ENCODE measurements around the gene TEX38.
"Not testable (repeated sequence)": the region's sequence is repeated elsewhere in the genome, so short reads cannot be mapped to it uniquely, and the experiment has no call there.

Gene TEX38

GRCh38 chr1:46654012-46654411 is 17.6 kb upstream of the TEX38 start:
- WGBS, 2 experiments, result 96 to 100% methylated on average over 1 of the region's 1 CpG
- no peaks in the 10 kb centered on the region for H3K27me3 ChIP-seq (ENCODE audit: control insufficient read depth, insufficient read depth, low read length, poor library complexity, severe bottlenecking)
- H3K9me3 ChIP-seq (ENCODE audit: control insufficient read depth, low read length), result no peaks in the 10 kb centered on the region
- no peaks in the 10 kb centered on the region for H3K4me1 ChIP-seq (ENCODE audit: control insufficient read depth, insufficient read depth, low read length)
- H3K4me3 ChIP-seq (ENCODE audit: insufficient read depth, low read depth, low read length), result no peak overlapping the region
- peaks cover 29% of the 10 kb centered on the region for H3K36me3 ChIP-seq (ENCODE audit: control insufficient read depth, insufficient read depth, low read length)
- H3K27ac ChIP-seq (ENCODE audit: insufficient read depth, low read depth, low read length, poor library complexity, severe bottlenecking), result no peak overlapping the region

- not testable (repeated sequence) for H3K27ac ChIP-seq (ENCODE audit: insufficient read depth, low read depth, low read length, poor library complexity, severe bottlenecking); H3K9me3 ChIP-seq (ENCODE audit: control insufficient read depth, low read length); H3K4me1 ChIP-seq (ENCODE audit: control insufficient read depth, insufficient read depth, low read length); H3K4me3 ChIP-seq (ENCODE audit: insufficient read depth, low read depth, low read length); H3K27me3 ChIP-seq (ENCODE audit: control insufficient read depth, insufficient read depth, low read length, poor library complexity, severe bottlenecking)
- peaks cover 24% of the 10 kb centered on the region for H3K36me3 ChIP-seq (ENCODE audit: control insufficient read depth, insufficient read depth, low read length)
- WGBS, 2 experiments, result 100% methylated on average over 1 to 2 of the region's 2 CpGs
Measured at GRCh38 chr1:46654698-46655097, 17.0 kb upstream of the TEX38 start.

- Histone ChIP-seq H3K36me3 (ENCODE audit: control insufficient read depth, insufficient read depth, low read length) (peaks cover 19% of the 10 kb centered on the region), H3K4me1 (ENCODE audit: control insufficient read depth, insufficient read depth, low read length) (no peaks in the 10 kb centered on the region), H3K27me3 (ENCODE audit: control insufficient read depth, insufficient read depth, low read length, poor library complexity, severe bottlenecking) (no peaks in the 10 kb centered on the region), H3K27ac (ENCODE audit: insufficient read depth, low read depth, low read length, poor library complexity, severe bottlenecking) (no peak overlapping the region), H3K4me3 (ENCODE audit: insufficient read depth, low read depth, low read length) (no peak overlapping the region), H3K9me3 (ENCODE audit: control insufficient read depth, low read length) (no peaks in the 10 kb centered on the region)
Measured at GRCh38 chr1:46655848-46656247, 15.8 kb upstream of the TEX38 start.

GRCh38 chr1:46656643-46657042 is 15.0 kb upstream of the TEX38 start:
- peaks cover 19% of the 10 kb centered on the region for H3K36me3 ChIP-seq (ENCODE audit: control insufficient read depth, insufficient read depth, low read length)
- H3K4me3 ChIP-seq (ENCODE audit: insufficient read depth, low read depth, low read length), result no peak overlapping the region
- H3K27me3 ChIP-seq (ENCODE audit: control insufficient read depth, insufficient read depth, low read length, poor library complexity, severe bottlenecking), result no peaks in the 10 kb centered on the region
- H3K9me3 ChIP-seq (ENCODE audit: control insufficient read depth, low read length), result no peaks in the 10 kb centered on the region
- WGBS, 2 experiments, result 100% methylated on average over 2 of the region's 2 CpGs
- H3K27ac ChIP-seq (ENCODE audit: insufficient read depth, low read depth, low read length, poor library complexity, severe bottlenecking), result no peak overlapping the region
- H3K4me1 ChIP-seq (ENCODE audit: control insufficient read depth, insufficient read depth, low read length), result no peaks in the 10 kb centered on the region

- WGBS, 2 experiments, result 92 to 100% methylated on average over 1 of the region's 1 CpG
- Histone ChIP-seq H3K4me1 (ENCODE audit: control insufficient read depth, insufficient read depth, low read length) (no peaks in the 10 kb centered on the region), H3K9me3 (ENCODE audit: control insufficient read depth, low read length) (no peaks in the 10 kb centered on the region), H3K36me3 (ENCODE audit: control insufficient read depth, insufficient read depth, low read length) (peaks cover 19% of the 10 kb centered on the region), H3K4me3 (ENCODE audit: insufficient read depth, low read depth, low read length) (no peak overlapping the region), H3K27me3 (ENCODE audit: control insufficient read depth, insufficient read depth, low read length, poor library complexity, severe bottlenecking) (no peaks in the 10 kb centered on the region), H3K27ac (ENCODE audit: insufficient read depth, low read depth, low read length, poor library complexity, severe bottlenecking) (no peak overlapping the region)
Measured at GRCh38 chr1:46657775-46658174, 13.9 kb upstream of the TEX38 start.

GRCh38 chr1:46659307-46659870 is 12.3 kb upstream of the TEX38 start:
- no peaks in the 10 kb centered on the region for H3K27me3 ChIP-seq (ENCODE audit: control insufficient read depth, insufficient read depth, low read length, poor library complexity, severe bottlenecking)
- peaks cover 27% of the 10 kb centered on the region for H3K36me3 ChIP-seq (ENCODE audit: control insufficient read depth, insufficient read depth, low read length)
- H3K9me3 ChIP-seq (ENCODE audit: control insufficient read depth, low read length), result no peaks in the 10 kb centered on the region
- H3K27ac ChIP-seq (ENCODE audit: insufficient read depth, low read depth, low read length, poor library complexity, severe bottlenecking), result no peak overlapping the region
- no peaks in the 10 kb centered on the region for H3K4me1 ChIP-seq (ENCODE audit: control insufficient read depth, insufficient read depth, low read length)
- WGBS, 2 experiments, result 87 to 98% methylated on average over 2 of the region's 2 CpGs
- H3K4me3 ChIP-seq (ENCODE audit: insufficient read depth, low read depth, low read length), result no peak overlapping the region

- not testable (repeated sequence) for H3K27me3 ChIP-seq (ENCODE audit: control insufficient read depth, insufficient read depth, low read length, poor library complexity, severe bottlenecking); H3K9me3 ChIP-seq (ENCODE audit: control insufficient read depth, low read length); H3K27ac ChIP-seq (ENCODE audit: insufficient read depth, low read depth, low read length, poor library complexity, severe bottlenecking); H3K4me3 ChIP-seq (ENCODE audit: insufficient read depth, low read depth, low read length); H3K4me1 ChIP-seq (ENCODE audit: control insufficient read depth, insufficient read depth, low read length)
- H3K36me3 ChIP-seq (ENCODE audit: control insufficient read depth, insufficient read depth, low read length), result peaks cover 23% of the 10 kb centered on the region
- 97% methylated on average over 4 to 5 of the region's 5 CpGs for WGBS, 2 experiments
Measured at GRCh38 chr1:46660116-46660515, 11.5 kb upstream of the TEX38 start.

GRCh38 chr1:46662919-46663318 is 8.7 kb upstream of the TEX38 start:
- not testable (repeated sequence) for H3K9me3 ChIP-seq (ENCODE audit: control insufficient read depth, low read length); H3K27me3 ChIP-seq (ENCODE audit: control insufficient read depth, insufficient read depth, low read length, poor library complexity, severe bottlenecking); H3K27ac ChIP-seq (ENCODE audit: insufficient read depth, low read depth, low read length, poor library complexity, severe bottlenecking); H3K4me3 ChIP-seq (ENCODE audit: insufficient read depth, low read depth, low read length)
- WGBS, 2 experiments, result 100% methylated on average over 1 of the region's 5 CpGs
- Histone ChIP-seq H3K36me3 (ENCODE audit: control insufficient read depth, insufficient read depth, low read length) (peaks cover 13% of the 10 kb centered on the region), H3K4me1 (ENCODE audit: control insufficient read depth, insufficient read depth, low read length) (peaks cover 18% of the 10 kb centered on the region)

- WGBS, 2 experiments, result 26 to 31% methylated on average over 2 of the region's 2 CpGs
- peaks cover 8% of the 10 kb centered on the region for H3K36me3 ChIP-seq (ENCODE audit: control insufficient read depth, insufficient read depth, low read length)
- no peak overlapping the region for H3K4me3 ChIP-seq (ENCODE audit: insufficient read depth, low read depth, low read length)
- no peaks in the 10 kb centered on the region for H3K27me3 ChIP-seq (ENCODE audit: control insufficient read depth, insufficient read depth, low read length, poor library complexity, severe bottlenecking)
- no peaks in the 10 kb centered on the region for H3K9me3 ChIP-seq (ENCODE audit: control insufficient read depth, low read length)
- H3K27ac ChIP-seq (ENCODE audit: insufficient read depth, low read depth, low read length, poor library complexity, severe bottlenecking), result no peak overlapping the region
- H3K4me1 ChIP-seq (ENCODE audit: control insufficient read depth, insufficient read depth, low read length), result peaks cover 21% of the 10 kb centered on the region
Measured at GRCh38 chr1:46665983-46666382, 5.7 kb upstream of the TEX38 start.

GRCh38 chr1:46667782-46668760 is 3.6 kb upstream of the TEX38 start, which contains the start of gene ATPAF1:
ATPAF1 (minus strand) TSS chr1:46668364; CDS start chr1:46668322, 42 bp downstream.
- Histone ChIP-seq H3K27me3 (ENCODE audit: control insufficient read depth, insufficient read depth, low read length, poor library complexity, severe bottlenecking) (no peaks in the 10 kb centered on the region), H3K4me3 (ENCODE audit: insufficient read depth, low read depth, low read length) (peak within 1 kb of the TSS; percentile 88), H3K27ac (ENCODE audit: insufficient read depth, low read depth, low read length, poor library complexity, severe bottlenecking) (peak within 1 kb of the TSS; percentile 53), H3K36me3 (ENCODE audit: control insufficient read depth, insufficient read depth, low read length) (peaks cover 8% of the 10 kb centered on the region), H3K4me1 (ENCODE audit: control insufficient read depth, insufficient read depth, low read length) (peaks cover 21% of the 10 kb centered on the region), H3K9me3 (ENCODE audit: control insufficient read depth, low read length) (no peaks in the 10 kb centered on the region)
- WGBS, 2 experiments, result 2% methylated on average over 96 of the region's 96 CpGs

All from ectodermal cell (in vitro differentiated cells).